ENCODE measurements around the gene SYNE4.

GRCh38 chr19:35986664-35987570 lies 21.7 kb downstream of the SYNE4 start:
- TF ChIP-seq EZH2 (IDR thresholded peaks at IDR 0.05; ENCODE audit: borderline replicate concordance, low read depth, low read length, poor library complexity, severe bottlenecking), result peak; percentile 38
- TF ChIP-seq CTCF (conservative IDR thresholded peaks at IDR 0.05; ENCODE audit: low read depth, low read length), result 0 out of 2 replicates have a peak, but pooled peaks have one; percentile 15

Measured in A673 (cell line).